IMR-90 (cell line): ENCODE results near the gene SCAMP4. TPM values are rescaled to one million over a fixed set of nuclear protein-coding genes. Genes with fewer than 3 reads are reported as not detected.

Experiments
- ATAC-seq: fragments of 200-7000 bp; cut with Tn5 transposase; 2 replicates; pipeline ENCODE4 v1.9.1; 2020; ENCODE audit warnings: low read depth, mild to moderate bottlenecking, moderate library complexity
- BruUV-seq: library from RNA; stranded (reverse); fragments of 400-500 nt; replicated peaks from 2 replicates; lab custom pipeline; 2021; lab: Mats Ljungman, UMichigan
- CTCF ChIA-PET: fragments of 300-600 bp; formaldehyde crosslinking; extraction: SDS; loops from one replicate; lab custom pipeline; 2021; ENCODE audit warnings: antibody characterized with exemption; lab: Yijun Ruan, JAX
- POLR2A ChIA-PET: fragments of 300-600 bp; sonication (Branson Sonifier 250); formaldehyde crosslinking; loops from one replicate; lab custom pipeline; 2022; ENCODE audit warnings: antibody characterized with exemption; ENCODE audit not compliant: unreplicated experiment; lab: Charles Lee
- DNase-seq: peaks from one replicate; pipeline ENCODE4 v3.0.0; 2013
- H2AFZ ChIP-seq: replicated peaks from 2 replicates; pipeline ENCODE3; 2013; ENCODE audit warnings: low read length, mild to moderate bottlenecking; ENCODE audit not compliant: poor library complexity
- H2AK5ac ChIP-seq: 2 replicates; pipeline ENCODE4 v1.6.1; 2013; ENCODE audit warnings: low read depth, low read length, inconsistent platforms
- H2AK9ac ChIP-seq: replicated peaks from 2 replicates; pipeline ENCODE3; 2013; ENCODE audit warnings: mild to moderate bottlenecking, low read depth, low read length, moderate library complexity; ENCODE audit not compliant: poor library complexity
- H2BK120ac ChIP-seq: 2 replicates; pipeline ENCODE4 v1.6.1; 2013; ENCODE audit warnings: low read depth, low read length, inconsistent platforms
- H2BK15ac ChIP-seq: 3 replicates; pipeline ENCODE4 v1.6.1; 2013; ENCODE audit warnings: low read depth, low read length, inconsistent platforms
- H2BK20ac ChIP-seq: 2 replicates; pipeline ENCODE4 v1.6.1; 2013; ENCODE audit warnings: low read depth, mild to moderate bottlenecking, inconsistent platforms, low read length, moderate library complexity
- H2BK5ac ChIP-seq: 2 replicates; pipeline ENCODE4 v1.6.1; 2013; ENCODE audit warnings: mild to moderate bottlenecking, low read depth, low read length, inconsistent platforms; ENCODE audit not compliant: poor library complexity, severe bottlenecking
- H3K14ac ChIP-seq: replicated peaks from 2 replicates; pipeline ENCODE4 v1.6.1; 2013; ENCODE audit warnings: low read depth, low read length, inconsistent platforms
- H3K18ac ChIP-seq: 2 replicates; pipeline ENCODE4 v1.6.1; 2013; ENCODE audit warnings: low read depth, low read length, control low read depth
- H3K23ac ChIP-seq: 2 replicates; pipeline ENCODE4 v1.6.1; 2013; ENCODE audit warnings: low read depth, low read length, inconsistent platforms
- H3K27ac ChIP-seq: 2 replicates; pipeline ENCODE4 v1.5.1; 2013; ENCODE audit warnings: mild to moderate bottlenecking, control low read depth, low read length; ENCODE audit not compliant: insufficient read depth
- H3K27me3 ChIP-seq: 2 replicates; pipeline ENCODE4 v1.6.1; 2013; ENCODE audit warnings: low read length; ENCODE audit not compliant: control insufficient read depth, insufficient read depth
- H3K36me3 ChIP-seq: 2 replicates; pipeline ENCODE4 v1.6.1; 2013; ENCODE audit warnings: low read length, mixed read lengths; ENCODE audit not compliant: control insufficient read depth, insufficient read depth
- H3K4ac ChIP-seq: 2 replicates; pipeline ENCODE4 v1.6.1; 2013; ENCODE audit warnings: low read depth, low read length, inconsistent platforms
- H3K4me1 ChIP-seq: 2 replicates; pipeline ENCODE4 v1.6.1; 2013; ENCODE audit warnings: low read length, mixed read lengths; ENCODE audit not compliant: control insufficient read depth, insufficient read depth
- H3K4me2 ChIP-seq: 2 replicates; pipeline ENCODE4 v1.6.1; 2013; ENCODE audit warnings: low read depth, mild to moderate bottlenecking, control low read depth, low read length, moderate library complexity
- H3K4me3 ChIP-seq: 2 replicates; pipeline ENCODE4 v1.5.1; 2013; ENCODE audit warnings: low read depth, mild to moderate bottlenecking, control low read depth, low read length, moderate library complexity; ENCODE audit not compliant: insufficient read depth
- H3K56ac ChIP-seq: 2 replicates; pipeline ENCODE4 v1.6.1; 2013; ENCODE audit warnings: low read length, inconsistent platforms; ENCODE audit not compliant: insufficient read depth; ENCODE audit errors: extremely low read depth
- H3K79me1 ChIP-seq, 2 experiments: 2 replicates each; pipeline ENCODE4 v1.6.1; 2013; ENCODE audit warnings: low read length in 2 of 2, inconsistent platforms in 1 of 2, low read depth in 1 of 2
- H3K9ac ChIP-seq: 2 replicates; pipeline ENCODE4 v1.6.1; 2013; ENCODE audit warnings: low read depth, low read length, control low read depth
- H3K9me1 ChIP-seq: 2 replicates; pipeline ENCODE4 v1.6.1; 2013; ENCODE audit warnings: low read length, inconsistent platforms; ENCODE audit not compliant: insufficient read depth
- H3K9me3 ChIP-seq: 2 replicates; pipeline ENCODE4 v1.6.1; 2013; ENCODE audit warnings: low read length; ENCODE audit not compliant: control insufficient read depth, insufficient read depth
- H4K20me1 ChIP-seq: 2 replicates; pipeline ENCODE4 v1.6.1; 2013; ENCODE audit warnings: low read length, inconsistent platforms; ENCODE audit not compliant: insufficient read depth
- H4K5ac ChIP-seq: 2 replicates; pipeline ENCODE4 v1.6.1; 2013; ENCODE audit warnings: mild to moderate bottlenecking, low read depth, low read length, control low read depth
- H4K8ac ChIP-seq, 2 experiments: 2 replicates each; pipeline ENCODE4 v1.6.1; 2013; ENCODE audit warnings: low read depth in 2 of 2, low read length in 2 of 2, control low read depth in 1 of 2, inconsistent platforms in 1 of 2
- H4K91ac ChIP-seq: 2 replicates; pipeline ENCODE4 v1.6.1; 2013; ENCODE audit warnings: low read depth, low read length, inconsistent platforms; ENCODE audit not compliant: insufficient read depth
- BHLHE40 ChIP-seq: fragments of 150-350 bp; IDR thresholded peaks from 2 replicates; pipeline ENCODE4 v1.6.1; 2016; ENCODE audit warnings: mild to moderate bottlenecking, low read depth, low read length
- CEBPB ChIP-seq: IDR thresholded peaks from 2 replicates; pipeline ENCODE4 v1.6.1; 2012; ENCODE audit warnings: low read depth, low read length, improper control_type of control experiment
- CHD1 ChIP-seq: IDR thresholded peaks from 2 replicates; pipeline ENCODE4 v1.6.1; 2012; ENCODE audit warnings: low read depth, low read length, improper control_type of control experiment
- FOS ChIP-seq: fragments of 150-350 bp; IDR thresholded peaks from 2 replicates; pipeline ENCODE4 v1.6.1; 2016; ENCODE audit warnings: low read depth, low read length
- MAFK ChIP-seq: IDR thresholded peaks from 2 replicates; pipeline ENCODE4 v1.6.1; 2012; ENCODE audit warnings: low read depth, low read length, improper control_type of control experiment
- MAZ ChIP-seq: IDR thresholded peaks from 2 replicates; pipeline ENCODE4 v1.6.1; 2012; ENCODE audit warnings: low read depth, mild to moderate bottlenecking, low read length, improper control_type of control experiment, moderate library complexity, borderline replicate concordance
- MXI1 ChIP-seq: IDR thresholded peaks from 2 replicates; pipeline ENCODE4 v1.6.1; 2012; ENCODE audit warnings: low read depth, mild to moderate bottlenecking, low read length, moderate library complexity, borderline replicate concordance
- NFE2L2 ChIP-seq: fragments of 150-350 bp; IDR thresholded peaks from 2 replicates; pipeline ENCODE4 v1.6.1; 2016; ENCODE audit warnings: low read depth, mild to moderate bottlenecking, low read length
- POLR2A ChIP-seq: IDR thresholded peaks from 2 replicates; pipeline ENCODE4 v1.6.1; 2012; ENCODE audit warnings: mild to moderate bottlenecking, low read depth, low read length
- RAD21 ChIP-seq: IDR thresholded peaks from 2 replicates; pipeline ENCODE4 v1.6.1; 2012; ENCODE audit warnings: low read length, improper control_type of control experiment
- RCOR1 ChIP-seq: IDR thresholded peaks from 2 replicates; pipeline ENCODE4 v1.6.1; 2012; ENCODE audit warnings: mild to moderate bottlenecking, low read length, improper control_type of control experiment; ENCODE audit not compliant: insufficient replicate concordance
- RFX5 ChIP-seq: IDR thresholded peaks from 2 replicates; pipeline ENCODE4 v1.8.0; 2012; ENCODE audit warnings: low read depth, mild to moderate bottlenecking, low read length, moderate library complexity
- SMC3 ChIP-seq: fragments of 150-350 bp; IDR thresholded peaks from 2 replicates; pipeline ENCODE4 v1.6.1; 2016; ENCODE audit warnings: low read depth, mild to moderate bottlenecking, antibody characterized with exemption, low read length, moderate library complexity
- WGBS, 2 experiments: methylation state at CpG; one replicate each; pipeline versions ENCODE4 v1.1.5 to v1.1.7; 2013; ENCODE audit warnings: missing lambda C conversion rate in 2 of 2; ENCODE audit not compliant: insufficient read length in 1 of 2; ENCODE audit errors: extremely low coverage in 2 of 2; 5-methylcytosine and 5-hydroxymethylcytosine counted together
- dilution Hi-C: fragments of 300-500 bp; cut with HindIII; formaldehyde crosslinking; loops from one replicate; pipeline ENCODE4 v1.14.3; 2018; ENCODE audit warnings: low sequenced_read_pairs; ENCODE audit not compliant: unreplicated experiment
- in situ Hi-C: fragments of 300-500 bp; cut with MboI; formaldehyde crosslinking; loops from 3 replicates; pipeline ENCODE4 v1.14.3; 2019; ENCODE audit warnings: low sequenced_read_pairs, inconsistent platforms, mixed read lengths
- intact Hi-C: fragments of 100-400 bp; cut with micrococcal nuclease; formaldehyde crosslinking; loops from 2 replicates; pipeline ENCODE4 v1.10.0; 2022
- polyA plus RNA-seq, 3 experiments: library from polyadenylated mRNA; depleted of rRNA; stranded (reverse); fragments of >200 nt; gene quantifications; 2 replicates each; pipeline ENCODE4 v1.2.3, GENCODE V29; 2012; ENCODE audit warnings: low replicate concordance in 1 of 3
- total RNA-seq: library from RNA; depleted of rRNA; stranded (reverse); fragments of >200 nt; gene quantifications from 2 replicates; pipeline ENCODE4 v1.2.3, GENCODE V29; 2012
- TF ChIP-seq, protein P1 (sequence below): fragments of 150-350 bp; IDR thresholded peaks from 2 replicates; pipeline ENCODE4 v1.6.1; 2016; ENCODE audit warnings: low read depth, mild to moderate bottlenecking, low read length, moderate library complexity, borderline replicate concordance
- TF ChIP-seq, protein P2 (sequence below): conservative IDR thresholded peaks from 2 replicates; pipeline ENCODE4 v1.5.1; 2012; ENCODE audit warnings: mild to moderate bottlenecking, low read depth, low read length, improper control_type of control experiment
- TF ChIP-seq, protein P3 (sequence below): fragments of 150-350 bp; IDR thresholded peaks from 2 replicates; pipeline ENCODE4 v1.6.1; 2017; ENCODE audit warnings: mild to moderate bottlenecking, antibody characterized with exemption, low read length, low read depth

The SCAMP4 gene
- total and polyA plus RNA-seq, 2 of the 4 experiments (the other 2 are of a cell fraction), result 16.1 to 28.1 TPM

DNA sequence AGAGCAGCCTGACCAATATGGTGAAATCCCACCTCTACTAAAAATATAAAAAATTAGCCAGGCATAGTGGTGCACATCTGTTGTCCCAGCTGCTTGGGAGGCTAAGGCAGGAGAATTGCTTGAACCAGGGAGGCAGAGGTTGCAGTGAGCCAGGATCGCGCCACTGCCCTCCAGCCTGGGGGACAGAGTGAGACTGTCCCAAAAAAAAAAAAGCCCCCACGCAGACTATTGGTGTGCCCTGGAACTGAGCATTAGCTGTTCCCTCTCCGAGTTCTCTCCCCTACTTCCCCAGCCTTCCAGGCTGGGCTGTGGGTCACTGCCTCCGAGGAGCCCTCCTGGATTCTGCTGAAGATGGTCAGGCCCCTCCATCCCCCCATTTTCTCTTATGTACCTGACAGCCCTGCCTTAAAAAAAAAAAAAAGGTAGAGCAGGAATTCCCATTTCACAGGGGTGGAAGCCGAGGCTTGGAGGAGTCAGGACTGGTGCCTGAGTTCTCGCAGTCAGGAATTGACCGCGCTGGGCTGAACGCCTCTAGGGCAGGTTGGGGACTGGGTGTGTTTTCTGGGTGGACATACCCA is 1.9 kb downstream of the SCAMP4 start:
- H4K20me1 ChIP-seq, result peaks cover 37% of the 10 kb centered on the region
- H3K4ac ChIP-seq, result no peak overlapping the region
- H3K27me3 ChIP-seq, result no peaks in the 10 kb centered on the region
- no peak overlapping the region for H2BK20ac ChIP-seq
- H3K14ac ChIP-seq, result no peak overlapping the region
- BruUV-seq, result no TSS peak
- H2BK15ac ChIP-seq, result no peak overlapping the region
- no peak overlapping the region for H3K23ac ChIP-seq
- no peak overlapping the region for H2BK5ac ChIP-seq
- CTCF ChIA-PET, result interaction anchor here (0.6 kb wide), 1 partner anchor 247 kb away, joined by 5 read pairs; no protein-coding TSS in a partner anchor
- no peak overlapping the region for H4K8ac ChIP-seq
- TF ChIP-seq RAD21 (no peak), BHLHE40 (no peak), SMC3 (no peak), NFE2L2 (no peak), RCOR1 (no peak), MAZ (no peak), POLR2A (no peak), MXI1 (no peak), CEBPB (no peak), FOS (no peak), MAFK (no peak), CHD1 (no peak), RFX5 (no peak)
- TF ChIP-seq, protein P1, sequence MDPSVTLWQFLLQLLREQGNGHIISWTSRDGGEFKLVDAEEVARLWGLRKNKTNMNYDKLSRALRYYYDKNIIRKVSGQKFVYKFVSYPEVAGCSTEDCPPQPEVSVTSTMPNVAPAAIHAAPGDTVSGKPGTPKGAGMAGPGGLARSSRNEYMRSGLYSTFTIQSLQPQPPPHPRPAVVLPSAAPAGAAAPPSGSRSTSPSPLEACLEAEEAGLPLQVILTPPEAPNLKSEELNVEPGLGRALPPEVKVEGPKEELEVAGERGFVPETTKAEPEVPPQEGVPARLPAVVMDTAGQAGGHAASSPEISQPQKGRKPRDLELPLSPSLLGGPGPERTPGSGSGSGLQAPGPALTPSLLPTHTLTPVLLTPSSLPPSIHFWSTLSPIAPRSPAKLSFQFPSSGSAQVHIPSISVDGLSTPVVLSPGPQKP, result no peak
- TF ChIP-seq, protein P2, sequence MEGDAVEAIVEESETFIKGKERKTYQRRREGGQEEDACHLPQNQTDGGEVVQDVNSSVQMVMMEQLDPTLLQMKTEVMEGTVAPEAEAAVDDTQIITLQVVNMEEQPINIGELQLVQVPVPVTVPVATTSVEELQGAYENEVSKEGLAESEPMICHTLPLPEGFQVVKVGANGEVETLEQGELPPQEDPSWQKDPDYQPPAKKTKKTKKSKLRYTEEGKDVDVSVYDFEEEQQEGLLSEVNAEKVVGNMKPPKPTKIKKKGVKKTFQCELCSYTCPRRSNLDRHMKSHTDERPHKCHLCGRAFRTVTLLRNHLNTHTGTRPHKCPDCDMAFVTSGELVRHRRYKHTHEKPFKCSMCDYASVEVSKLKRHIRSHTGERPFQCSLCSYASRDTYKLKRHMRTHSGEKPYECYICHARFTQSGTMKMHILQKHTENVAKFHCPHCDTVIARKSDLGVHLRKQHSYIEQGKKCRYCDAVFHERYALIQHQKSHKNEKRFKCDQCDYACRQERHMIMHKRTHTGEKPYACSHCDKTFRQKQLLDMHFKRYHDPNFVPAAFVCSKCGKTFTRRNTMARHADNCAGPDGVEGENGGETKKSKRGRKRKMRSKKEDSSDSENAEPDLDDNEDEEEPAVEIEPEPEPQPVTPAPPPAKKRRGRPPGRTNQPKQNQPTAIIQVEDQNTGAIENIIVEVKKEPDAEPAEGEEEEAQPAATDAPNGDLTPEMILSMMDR, result no peak
- TF ChIP-seq, protein P3, sequence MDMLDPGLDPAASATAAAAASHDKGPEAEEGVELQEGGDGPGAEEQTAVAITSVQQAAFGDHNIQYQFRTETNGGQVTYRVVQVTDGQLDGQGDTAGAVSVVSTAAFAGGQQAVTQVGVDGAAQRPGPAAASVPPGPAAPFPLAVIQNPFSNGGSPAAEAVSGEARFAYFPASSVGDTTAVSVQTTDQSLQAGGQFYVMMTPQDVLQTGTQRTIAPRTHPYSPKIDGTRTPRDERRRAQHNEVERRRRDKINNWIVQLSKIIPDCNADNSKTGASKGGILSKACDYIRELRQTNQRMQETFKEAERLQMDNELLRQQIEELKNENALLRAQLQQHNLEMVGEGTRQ, result no peak
- no peak overlapping the region for H4K5ac ChIP-seq
- ATAC-seq (no peak), DNase-seq (no peak)
- H3K18ac ChIP-seq, result no peak overlapping the region
- H3K9me1 ChIP-seq, result peaks cover 13% of the 10 kb centered on the region; the same call in 1 of the 2 replicates
- peaks cover 17 to 58% of the 10 kb centered on the region in 2 experiments for H3K79me1 ChIP-seq
- in situ Hi-C loops (no loop called here), dilution Hi-C loops (no loop called here), intact Hi-C loops (no loop called here)
- H3K9ac ChIP-seq, result no peak overlapping the region
- H3K9me3 ChIP-seq, result no peaks in the 10 kb centered on the region
- peaks cover 10% of the 10 kb centered on the region for H3K4me1 ChIP-seq
- H3K56ac ChIP-seq, result no peak overlapping the region
- no peak overlapping the region for H2BK120ac ChIP-seq
- no peak overlapping the region for H2AK5ac ChIP-seq
- H4K91ac ChIP-seq, result no peak overlapping the region
- H3K4me2 ChIP-seq, result no peak overlapping the region
- H2AFZ ChIP-seq, result no peak overlapping the region
- no peak overlapping the region for H2AK9ac ChIP-seq
- peaks cover 2% of the 10 kb centered on the region; the same call in 1 of the 2 replicates for H3K36me3 ChIP-seq
- POLR2A ChIA-PET, result no interaction called here
- 100% methylated on average over 1 of the region's 10 CpGs; no CpG with 5 or more reads in 1 of the 2 experiments for WGBS, 2 experiments
- no peak overlapping the region for H3K27ac ChIP-seq
- no peak overlapping the region for H3K4me3 ChIP-seq
